Measurements from ENCODE around the gene FZD1.

Gene FZD1

DNA sequence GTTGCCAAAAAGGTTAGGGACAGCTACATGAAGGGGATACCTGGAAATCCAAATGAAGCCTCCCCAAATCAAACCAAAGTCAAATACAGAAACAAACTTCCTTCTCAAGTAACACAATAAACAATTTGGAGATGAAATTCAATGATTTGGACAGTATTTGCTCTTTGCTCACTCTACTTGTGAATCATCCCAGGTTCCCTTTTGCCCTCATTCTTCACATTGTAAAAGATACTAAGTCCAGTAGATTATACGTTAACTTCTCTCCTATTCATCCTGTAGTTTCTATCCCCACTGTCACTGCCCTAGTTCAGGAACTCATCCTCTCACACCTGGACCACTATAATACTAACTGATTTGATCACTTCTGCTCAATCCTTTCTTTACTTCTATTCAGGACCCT, 28.3 kb downstream of the FZD1 start:
- no peak overlapping the region for H3K4me3 ChIP-seq (ENCODE audit: low read length)
- DNase-seq (ENCODE audit: low read depth) = no peak
- TF ChIP-seq CTCF (IDR thresholded peaks at IDR 0.05; ENCODE audit: insufficient read depth, low read depth, low read length, missing control alignments) = no peak

- no peak overlapping the region for H3K4me3 ChIP-seq (ENCODE audit: low read length)
- no peak for DNase-seq (ENCODE audit: low read depth)
- TF ChIP-seq CTCF (IDR thresholded peaks at IDR 0.05; ENCODE audit: insufficient read depth, low read depth, low read length, missing control alignments) = no peak
Observed at GRCh38 chr7:91293136-91293535, 28.9 kb downstream of the FZD1 start.

- no peak for TF ChIP-seq CTCF (IDR thresholded peaks at IDR 0.05; ENCODE audit: insufficient read depth, low read depth, low read length, missing control alignments)
- H3K4me3 ChIP-seq (ENCODE audit: low read length) = no peak overlapping the region
- peak; percentile 80 for DNase-seq (ENCODE audit: low read depth)
Observed at GRCh38 chr7:91293840-91294239, 29.6 kb downstream of the FZD1 start.

DNA sequence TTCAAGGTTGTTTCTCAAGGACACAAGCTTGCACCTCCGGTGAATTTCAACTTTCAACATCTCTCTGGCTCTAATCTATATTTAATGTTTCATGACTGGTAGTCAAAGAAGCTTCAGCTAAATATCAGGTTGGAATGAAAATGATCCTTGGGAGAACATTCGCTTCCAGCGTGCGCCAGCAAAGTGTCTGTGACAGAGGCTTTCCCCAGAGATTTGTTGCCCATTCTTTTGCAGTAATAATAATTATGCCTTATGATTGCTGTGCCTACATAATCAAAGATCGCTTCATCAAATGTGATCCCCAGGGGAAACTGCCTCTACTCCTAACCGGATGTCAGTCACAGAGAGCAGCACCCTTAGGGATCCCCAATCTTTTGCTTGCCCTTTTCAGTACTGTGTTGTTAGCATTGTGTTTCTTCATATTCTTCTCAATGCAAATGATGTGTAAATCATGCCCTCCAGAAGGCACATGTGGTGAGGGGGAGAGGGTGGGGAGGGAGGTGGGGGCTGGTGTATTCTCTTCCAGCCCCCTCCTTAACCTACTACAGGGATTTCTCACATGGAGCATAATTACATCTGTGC, 30.5 kb downstream of the FZD1 start:
- no peak overlapping the region for H3K4me3 ChIP-seq (ENCODE audit: low read length)
- TF ChIP-seq CTCF (IDR thresholded peaks at IDR 0.05; ENCODE audit: insufficient read depth, low read depth, low read length, missing control alignments) = no peak

DNA sequence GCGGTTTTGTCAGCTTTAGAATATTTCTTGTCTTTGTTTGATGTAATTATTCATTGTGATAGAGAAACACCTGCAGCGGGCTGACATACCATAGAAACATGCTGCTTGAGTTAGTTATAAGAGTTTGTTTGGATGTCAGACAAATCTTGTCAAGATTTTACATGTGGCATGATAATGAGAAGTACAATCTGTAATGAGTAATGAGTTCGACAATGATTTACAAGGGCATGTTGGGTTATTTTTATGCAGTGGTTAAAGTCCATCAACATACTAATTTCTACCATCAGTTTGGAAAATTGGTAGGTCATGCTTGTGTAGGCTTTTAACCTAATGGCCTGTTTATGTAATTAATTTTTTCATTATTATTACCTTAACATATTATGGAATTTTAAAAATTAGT, 31.3 kb downstream of the FZD1 start:
- no peak overlapping the region for H3K4me3 ChIP-seq (ENCODE audit: low read length)
- no peak for TF ChIP-seq CTCF (IDR thresholded peaks at IDR 0.05; ENCODE audit: insufficient read depth, low read depth, low read length, missing control alignments)
- DNase-seq (ENCODE audit: low read depth) = no peak

More for the DNA sequence above, 30.5 kb downstream of the FZD1 start:
- no peak for DNase-seq (ENCODE audit: low read depth)

DNA sequence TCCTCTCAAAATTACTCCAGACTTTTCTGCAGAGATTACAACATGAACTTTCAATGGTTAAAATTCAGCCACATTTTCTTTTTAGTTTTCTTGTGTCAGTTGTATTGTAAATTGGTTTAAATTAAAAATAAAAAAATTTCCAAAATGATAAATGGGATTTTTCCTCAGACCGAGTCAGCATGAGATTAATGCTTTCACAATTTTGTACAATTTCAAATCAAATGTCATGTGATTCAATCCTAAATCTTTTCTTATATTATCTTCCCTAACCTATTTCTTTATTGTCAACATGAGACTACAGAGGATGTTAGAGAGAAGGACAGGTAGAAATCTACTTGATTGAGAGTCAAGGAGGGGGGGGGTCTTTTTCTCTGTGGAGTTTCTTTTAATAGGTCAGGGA, 33.7 kb downstream of the FZD1 start:
- no peak for TF ChIP-seq CTCF (IDR thresholded peaks at IDR 0.05; ENCODE audit: insufficient read depth, low read depth, low read length, missing control alignments)
- H3K4me3 ChIP-seq (ENCODE audit: low read length) = no peak overlapping the region
- no peak for DNase-seq (ENCODE audit: low read depth)

All from epithelial cell of esophagus (primary cell).